ENCODE data around the gene LAMP1.
A peak's percentile ranks its signal among the peaks of the same experiment; 100 is the strongest.
"Not testable (repeated sequence)": the region's sequence is repeated elsewhere in the genome, so short reads cannot be mapped to it uniquely, and the experiment has no call there.

Gene LAMP1

GRCh38 chr13:113309473-113309872 is 12.4 kb downstream of the LAMP1 start:
- no peaks in the 10 kb centered on the region for H3K9me3 Mint-ChIP-seq
- DNase-seq, result no peak
- H3K27ac Mint-ChIP-seq, result no peak overlapping the region
- H3K4me3 Mint-ChIP-seq, result no peak overlapping the region
- CTCF ChIA-PET, result no interaction called here
- peaks cover 2% of the 10 kb centered on the region for H3K4me1 Mint-ChIP-seq
- H3K27me3 Mint-ChIP-seq, result no peaks in the 10 kb centered on the region
- H3K36me3 Mint-ChIP-seq, result peaks cover 28% of the 10 kb centered on the region

- H3K4me3 Mint-ChIP-seq, H3K27ac Mint-ChIP-seq, CTCF ChIA-PET, H3K9me3 Mint-ChIP-seq, H3K27me3 Mint-ChIP-seq, H3K4me1 Mint-ChIP-seq, DNase-seq: not testable (repeated sequence)
- peaks cover 25% of the 10 kb centered on the region for H3K36me3 Mint-ChIP-seq
These were observed 17.1 kb downstream of the LAMP1 start for GRCh38 chr13:113314112-113314511.

- H3K4me3 Mint-ChIP-seq, CTCF ChIA-PET, H3K4me1 Mint-ChIP-seq, H3K27me3 Mint-ChIP-seq, H3K9me3 Mint-ChIP-seq, DNase-seq, H3K27ac Mint-ChIP-seq: not testable (repeated sequence)
- H3K36me3 Mint-ChIP-seq, result peaks cover 20% of the 10 kb centered on the region
These were observed 17.9 kb downstream of the LAMP1 start for GRCh38 chr13:113314895-113315470.

GRCh38 chr13:113315992-113316391 is 19.0 kb downstream of the LAMP1 start:
- no peaks in the 10 kb centered on the region for H3K9me3 Mint-ChIP-seq
- H3K4me3 Mint-ChIP-seq, result no peak overlapping the region
- no peaks in the 10 kb centered on the region for H3K27me3 Mint-ChIP-seq
- no peak overlapping the region for H3K27ac Mint-ChIP-seq
- H3K36me3 Mint-ChIP-seq, result peaks cover 23% of the 10 kb centered on the region
- peaks cover 2% of the 10 kb centered on the region for H3K4me1 Mint-ChIP-seq
- no peak for DNase-seq
- CTCF ChIA-PET, result no interaction called here

GRCh38 chr13:113317031-113317430 is 20.0 kb downstream of the LAMP1 start:
- CTCF ChIA-PET, result no interaction called here
- DNase-seq, result no peak
- H3K9me3 Mint-ChIP-seq, result no peaks in the 10 kb centered on the region
- no peak overlapping the region for H3K27ac Mint-ChIP-seq
- no peaks in the 10 kb centered on the region for H3K27me3 Mint-ChIP-seq
- peaks cover 2% of the 10 kb centered on the region for H3K4me1 Mint-ChIP-seq
- H3K36me3 Mint-ChIP-seq, result peaks cover 24% of the 10 kb centered on the region
- H3K4me3 Mint-ChIP-seq, result no peak overlapping the region

GRCh38 chr13:113318956-113319355 is 21.9 kb downstream of the LAMP1 start:
- H3K36me3 Mint-ChIP-seq, result peaks cover 30% of the 10 kb centered on the region

GRCh38 chr13:113319371-113319770 is 22.3 kb downstream of the LAMP1 start:
- no peak overlapping the region for H3K4me3 Mint-ChIP-seq
- peaks cover 32% of the 10 kb centered on the region for H3K36me3 Mint-ChIP-seq
- no peak overlapping the region for H3K27ac Mint-ChIP-seq
- H3K9me3 Mint-ChIP-seq, result no peaks in the 10 kb centered on the region
- no peaks in the 10 kb centered on the region for H3K27me3 Mint-ChIP-seq
- CTCF ChIA-PET, result no interaction called here
- DNase-seq, result no peak
- no peaks in the 10 kb centered on the region for H3K4me1 Mint-ChIP-seq

More at GRCh38 chr13:113318956-113319355, 21.9 kb downstream of the LAMP1 start:
- no peak overlapping the region for H3K4me3 Mint-ChIP-seq
- no peaks in the 10 kb centered on the region for H3K9me3 Mint-ChIP-seq
- H3K27ac Mint-ChIP-seq, result no peak overlapping the region
- H3K4me1 Mint-ChIP-seq, result no peaks in the 10 kb centered on the region
- H3K27me3 Mint-ChIP-seq, result no peaks in the 10 kb centered on the region
- CTCF ChIA-PET, result no interaction called here
- no peak for DNase-seq

GRCh38 chr13:113320226-113320875 is 23.3 kb downstream of the LAMP1 start:
- H3K36me3 Mint-ChIP-seq, result peaks cover 32% of the 10 kb centered on the region
- CTCF ChIA-PET, result no interaction called here
- no peaks in the 10 kb centered on the region for H3K9me3 Mint-ChIP-seq
- peak overlapping the region; percentile 26 for H3K27ac Mint-ChIP-seq
- no peak for DNase-seq
- H3K4me3 Mint-ChIP-seq, result no peak overlapping the region
- H3K27me3 Mint-ChIP-seq, result no peaks in the 10 kb centered on the region
- no peaks in the 10 kb centered on the region for H3K4me1 Mint-ChIP-seq

- Mint-ChIP-seq H3K4me1 (no peaks in the 10 kb centered on the region), H3K4me3 (no peak overlapping the region), H3K9me3 (no peaks in the 10 kb centered on the region), H3K27me3 (no peaks in the 10 kb centered on the region), H3K27ac (no peak overlapping the region), H3K36me3 (peaks cover 32% of the 10 kb centered on the region)
- CTCF ChIA-PET, result no interaction called here
- no peak for DNase-seq
These were observed 24.5 kb downstream of the LAMP1 start for GRCh38 chr13:113321546-113321945.

GRCh38 chr13:113322043-113322461 is 25.0 kb downstream of the LAMP1 start:
- H3K36me3 Mint-ChIP-seq, result peaks cover 32% of the 10 kb centered on the region
- CTCF ChIA-PET, result no interaction called here
- no peak overlapping the region for H3K27ac Mint-ChIP-seq

GRCh38 chr13:113322890-113323651 is 26.0 kb downstream of the LAMP1 start:
- H3K4me3 Mint-ChIP-seq, result no peak overlapping the region
- no peaks in the 10 kb centered on the region for H3K4me1 Mint-ChIP-seq
- H3K36me3 Mint-ChIP-seq, result peaks cover 32% of the 10 kb centered on the region
- no peaks in the 10 kb centered on the region for H3K9me3 Mint-ChIP-seq
- peaks cover 6% of the 10 kb centered on the region for H3K27me3 Mint-ChIP-seq
- no peak for DNase-seq
- CTCF ChIA-PET, result no interaction called here
- no peak overlapping the region for H3K27ac Mint-ChIP-seq

More at GRCh38 chr13:113322043-113322461, 25.0 kb downstream of the LAMP1 start:
- no peak overlapping the region for H3K4me3 Mint-ChIP-seq
- H3K9me3 Mint-ChIP-seq, result no peaks in the 10 kb centered on the region
- no peaks in the 10 kb centered on the region for H3K27me3 Mint-ChIP-seq
- no peak for DNase-seq
- no peaks in the 10 kb centered on the region for H3K4me1 Mint-ChIP-seq

GRCh38 chr13:113323869-113324268 is 26.8 kb downstream of the LAMP1 start:
- H3K27me3 Mint-ChIP-seq, result peaks cover 14% of the 10 kb centered on the region
- H3K4me3 Mint-ChIP-seq, result no peak overlapping the region
- H3K4me1 Mint-ChIP-seq, result no peaks in the 10 kb centered on the region
- DNase-seq, result no peak
- CTCF ChIA-PET, result no interaction called here
- peaks cover 31% of the 10 kb centered on the region for H3K36me3 Mint-ChIP-seq
- no peaks in the 10 kb centered on the region for H3K9me3 Mint-ChIP-seq
- H3K27ac Mint-ChIP-seq, result no peak overlapping the region

- H3K4me1 Mint-ChIP-seq, result no peaks in the 10 kb centered on the region
- CTCF ChIA-PET, result no interaction called here
These were observed 27.4 kb downstream of the LAMP1 start for GRCh38 chr13:113324398-113324797.

GRCh38 chr13:113325779-113326178 is 28.7 kb downstream of the LAMP1 start:
- no peak overlapping the region for H3K27ac Mint-ChIP-seq
- peaks cover 15% of the 10 kb centered on the region for H3K27me3 Mint-ChIP-seq
- H3K4me3 Mint-ChIP-seq, result no peak overlapping the region
- H3K9me3 Mint-ChIP-seq, result no peaks in the 10 kb centered on the region
- H3K36me3 Mint-ChIP-seq, result peaks cover 27% of the 10 kb centered on the region
- DNase-seq, result no peak
- H3K4me1 Mint-ChIP-seq, result no peaks in the 10 kb centered on the region
- CTCF ChIA-PET, result no interaction called here

More at GRCh38 chr13:113324398-113324797, 27.4 kb downstream of the LAMP1 start:
- Mint-ChIP-seq H3K36me3 (peaks cover 31% of the 10 kb centered on the region), H3K9me3 (no peaks in the 10 kb centered on the region), H3K27me3 (peaks cover 15% of the 10 kb centered on the region), H3K27ac (no peak overlapping the region), H3K4me3 (no peak overlapping the region)
- no peak for DNase-seq

- H3K4me1 Mint-ChIP-seq, result no peaks in the 10 kb centered on the region
- CTCF ChIA-PET, result no interaction called here
These were observed 30.3 kb downstream of the LAMP1 start for GRCh38 chr13:113327391-113327765.

More at GRCh38 chr13:113327391-113327765, 30.3 kb downstream of the LAMP1 start:
- H3K27ac Mint-ChIP-seq, result no peak overlapping the region
- H3K27me3 Mint-ChIP-seq, result peaks cover 15% of the 10 kb centered on the region
- peaks cover 14% of the 10 kb centered on the region for H3K36me3 Mint-ChIP-seq
- H3K4me3 Mint-ChIP-seq, result no peak overlapping the region
- no peak for DNase-seq
- H3K9me3 Mint-ChIP-seq, result no peaks in the 10 kb centered on the region
